Activated CD4-positive, alpha-beta memory T cell treated with anti-CD3 and anti-CD28 coated beads for 36 hours (primary cell): Measurements from ENCODE around the gene IRF2BP2. TPM values are rescaled to one million over a fixed set of nuclear protein-coding genes. Genes with fewer than 3 reads are reported as not detected.

Experiments used
- CTCF ChIA-PET: fragments of 350-600 bp; sonication (Branson Sonifier 250); formaldehyde crosslinking; loops from one replicate; lab custom pipeline; 2021; ENCODE audit warnings: antibody characterized with exemption, inconsistent platforms; lab: Charles Lee
- POLR2A ChIA-PET: fragments of 350-600 bp; sonication (Branson Sonifier 250); formaldehyde crosslinking; loops from one replicate; lab custom pipeline; 2021; ENCODE audit warnings: antibody characterized with exemption; lab: Charles Lee
- DNase-seq: peaks from one replicate; pipeline ENCODE4 v3.0.0-alpha.2; 2020
- H3K27ac Mint-ChIP-seq: one replicate; pipeline ENCODE4 v1.8.0; 2021; ENCODE audit warnings: mixed read lengths
- H3K27me3 Mint-ChIP-seq: one replicate; pipeline ENCODE4 v1.8.0; 2021; ENCODE audit warnings: mixed read lengths
- H3K36me3 Mint-ChIP-seq: one replicate; pipeline ENCODE4 v1.8.0; 2021; ENCODE audit warnings: mixed read lengths
- H3K4me1 Mint-ChIP-seq: one replicate; pipeline ENCODE4 v1.8.0; 2021; ENCODE audit warnings: low read depth, mixed read lengths
- H3K4me3 Mint-ChIP-seq: one replicate; pipeline ENCODE4 v1.8.0; 2021; ENCODE audit warnings: mild to moderate bottlenecking, mixed read lengths
- H3K9me3 Mint-ChIP-seq: one replicate; pipeline ENCODE4 v1.8.0; 2021; ENCODE audit warnings: mixed read lengths
- intact Hi-C: fragments of 100-400 bp; cut with micrococcal nuclease; formaldehyde crosslinking; loops from one replicate; pipeline ENCODE4 v1.15.1; 2023
- total RNA-seq, 2 experiments: library from RNA; stranded (reverse); gene quantifications; one replicate each; pipeline ENCODE4 v1.2.3, GENCODE V29; 2021

IRF2BP2 gene
- total RNA-seq, 2 experiments from 2014 or later: 139 to 147 TPM

GRCh38 chr1:234556245-234556943, 53.6 kb downstream of the IRF2BP2 start:
- POLR2A ChIA-PET: no interaction called here
- intact Hi-C loops: no loop called here
- H3K4me1 Mint-ChIP-seq: no peaks in the 10 kb centered on the region
- no peak overlapping the region for H3K4me3 Mint-ChIP-seq
- CTCF ChIA-PET: no interaction called here
- no peaks in the 10 kb centered on the region for H3K36me3 Mint-ChIP-seq
- H3K27me3 Mint-ChIP-seq: no peaks in the 10 kb centered on the region
- DNase-seq: no peak
- no peak overlapping the region for H3K27ac Mint-ChIP-seq
- no peaks in the 10 kb centered on the region for H3K9me3 Mint-ChIP-seq

- H3K4me1 Mint-ChIP-seq: no peaks in the 10 kb centered on the region
- H3K27me3 Mint-ChIP-seq: no peaks in the 10 kb centered on the region
- intact Hi-C loops: no loop called here
- no peak overlapping the region for H3K4me3 Mint-ChIP-seq
- no peaks in the 10 kb centered on the region for H3K36me3 Mint-ChIP-seq
- CTCF ChIA-PET: no interaction called here
- no peaks in the 10 kb centered on the region for H3K9me3 Mint-ChIP-seq
- POLR2A ChIA-PET: no interaction called here
- H3K27ac Mint-ChIP-seq: no peak overlapping the region
- no peak for DNase-seq
These were observed 54.5 kb downstream of the IRF2BP2 start for GRCh38 chr1:234555390-234556024.

DNA sequence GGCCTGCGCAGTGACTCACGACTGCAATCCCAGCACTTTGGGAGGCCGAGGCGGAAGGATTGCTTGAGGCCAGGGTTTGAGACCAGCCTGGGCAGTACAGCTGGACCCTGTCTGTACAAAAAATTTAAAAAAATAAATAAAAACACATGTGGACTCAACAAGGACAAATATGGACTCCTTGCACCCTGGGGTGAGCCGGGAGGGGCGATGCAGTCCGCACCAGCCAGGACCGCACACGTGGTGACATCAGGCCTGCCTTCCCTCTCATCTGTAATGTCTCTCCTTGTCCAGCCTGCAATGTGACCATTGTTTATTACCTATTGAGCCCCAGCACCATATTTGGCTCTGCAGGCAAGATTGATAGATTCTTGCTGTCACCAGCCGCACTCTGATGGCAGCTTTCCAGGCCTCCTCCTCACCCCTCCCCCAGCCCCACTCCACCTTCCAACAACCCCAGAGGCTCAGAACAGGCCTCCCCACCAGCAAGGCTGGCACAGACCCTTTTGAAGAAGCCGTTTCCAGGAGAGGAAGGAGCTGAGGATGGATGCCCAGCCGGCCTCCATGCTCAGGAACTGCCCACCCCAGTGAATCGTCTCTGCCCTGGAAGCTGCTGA, 55.2 kb downstream of the IRF2BP2 start:
- Mint-ChIP-seq H3K4me3 (no peak overlapping the region), H3K9me3 (no peaks in the 10 kb centered on the region), H3K36me3 (no peaks in the 10 kb centered on the region), H3K27me3 (no peaks in the 10 kb centered on the region), H3K4me1 (no peaks in the 10 kb centered on the region), H3K27ac (no peak overlapping the region)
- CTCF ChIA-PET: no interaction called here
- POLR2A ChIA-PET: no interaction called here
- no peak for DNase-seq
- intact Hi-C loops: no loop called here

Other genes with a start within 250 kb of the IRF2BP2 start
- gene COA6, start 236.7 kb downstream of the IRF2BP2 start, total RNA-seq: 10 to 100 TPM; 57.7 to 58.5 TPM
- gene TARBP1, start 131.0 kb downstream of the IRF2BP2 start, total RNA-seq: 10 to 100 TPM; 28.9 to 30.1 TPM